ENCODE data around the gene CACNB2. TPM values are rescaled to one million over a fixed set of nuclear protein-coding genes. Genes with fewer than 3 reads are reported as not detected.

The CACNB2 gene
- total RNA-seq, 1 experiment from 2014 or later, result 3.2 TPM

GRCh38 chr10:18532881-18533535 lies 392.8 kb downstream of the CACNB2 start:
- Mint-ChIP-seq H3K9me3 (peaks cover 20% of the 10 kb centered on the region), H3K27me3 (ENCODE audit: low read depth) (no peaks in the 10 kb centered on the region), H3K4me1 (no peaks in the 10 kb centered on the region), H3K27ac (no peak overlapping the region), H3K4me3 (no peak overlapping the region), H3K36me3 (peaks cover 40% of the 10 kb centered on the region)
- POLR2A ChIA-PET, result no interaction called here
- CTCF ChIA-PET, result interaction anchor here (0.7 kb wide), 1 partner anchor 9 kb away, joined by 3 read pairs; no protein-coding TSS in a partner anchor
- ATAC-seq (no peak), DNase-seq (ENCODE audit: low spot score) (no peak)
- TF ChIP-seq ZNF138 (CRISPR knock-in tag; conservative IDR thresholded peaks at IDR 0.05) (no peak), ZNF396 (CRISPR knock-in tag; IDR thresholded peaks at IDR 0.05; ENCODE audit: borderline replicate concordance) (no peak), ATF6 (CRISPR knock-in tag; IDR thresholded peaks at IDR 0.05) (no peak), GRHL2 (CRISPR knock-in tag; IDR thresholded peaks at IDR 0.05; ENCODE audit: insufficient replicate concordance, severe bottlenecking) (no peak), FOXK1 (CRISPR knock-in tag; IDR thresholded peaks at IDR 0.05) (no peak), RORB (CRISPR knock-in tag; IDR thresholded peaks at IDR 0.05) (no peak), GABPB1 (CRISPR knock-in tag; IDR thresholded peaks at IDR 0.05) (no peak), CTCF (IDR thresholded peaks at IDR 0.05) (no peak), ZNF425 (CRISPR knock-in tag; conservative IDR thresholded peaks at IDR 0.05) (no peak), ATF3 (CRISPR knock-in tag; conservative IDR thresholded peaks at IDR 0.05) (no peak), SP1 (CRISPR knock-in tag; conservative IDR thresholded peaks at IDR 0.05) (no peak)

GRCh38 chr10:18533896-18534295 lies 393.7 kb downstream of the CACNB2 start:
- ChIA-PET CTCF (no interaction called here), POLR2A (no interaction called here)
- Mint-ChIP-seq H3K36me3 (peaks cover 40% of the 10 kb centered on the region), H3K27ac (no peak overlapping the region), H3K4me3 (no peak overlapping the region), H3K27me3 (ENCODE audit: low read depth) (no peaks in the 10 kb centered on the region), H3K4me1 (no peaks in the 10 kb centered on the region), H3K9me3 (peaks cover 20% of the 10 kb centered on the region)
- DNase-seq (ENCODE audit: low spot score), result no peak
- ATAC-seq, result no peak
- TF ChIP-seq USF2 (CRISPR knock-in tag; IDR thresholded peaks at IDR 0.05), result no peak
- TF ChIP-seq ZBTB21 (CRISPR knock-in tag; IDR thresholded peaks at IDR 0.05; ENCODE audit: borderline replicate concordance), result no peak
- TF ChIP-seq SP1 (CRISPR knock-in tag; conservative IDR thresholded peaks at IDR 0.05), result no peak

GRCh38 chr10:18539335-18539734 lies 399.1 kb downstream of the CACNB2 start:
- ATAC-seq (no peak), DNase-seq (ENCODE audit: low spot score) (no peak)
- TF ChIP-seq ATF2 (CRISPR knock-in tag; IDR thresholded peaks at IDR 0.05; ENCODE audit: borderline replicate concordance, low read depth) (no peak), ZNF416 (CRISPR knock-in tag; IDR thresholded peaks at IDR 0.05) (no peak), FOXK1 (CRISPR knock-in tag; IDR thresholded peaks at IDR 0.05) (no peak), ZBTB21 (CRISPR knock-in tag; IDR thresholded peaks at IDR 0.05; ENCODE audit: borderline replicate concordance) (no peak)
- Mint-ChIP-seq H3K4me3 (no peak overlapping the region), H3K36me3 (peaks cover 38% of the 10 kb centered on the region), H3K27me3 (ENCODE audit: low read depth) (no peaks in the 10 kb centered on the region), H3K9me3 (no peaks in the 10 kb centered on the region; the same call in 1 of the 2 replicates), H3K27ac (no peak overlapping the region; the same call in 1 of the 2 replicates), H3K4me1 (no peaks in the 10 kb centered on the region)
- ChIA-PET POLR2A (no interaction called here), CTCF (no interaction called here)
